H9 (cell line): ENCODE measurements around the gene MSH4. TPM values are rescaled to one million over a fixed set of nuclear protein-coding genes. Genes with fewer than 3 reads are reported as not detected.
"Not testable (repeated sequence)": the region's sequence is repeated elsewhere in the genome, so short reads cannot be mapped to it uniquely, and the experiment has no call there.

Experiments used
- DNase-seq: peaks from one replicate; pipeline ENCODE4 v3.0.0-alpha.2; 2017
- H2AFZ ChIP-seq: one replicate; pipeline ENCODE4 v1.6.1; 2013; ENCODE audit warnings: mild to moderate bottlenecking, low read length, control low read depth, moderate library complexity
- H2AK5ac ChIP-seq: 2 replicates; pipeline ENCODE4 v1.6.1; 2013; ENCODE audit warnings: low read length, control low read depth, mixed read lengths; ENCODE audit not compliant: insufficient read length
- H2BK120ac ChIP-seq: one replicate; pipeline ENCODE4 v1.6.1; 2013; ENCODE audit warnings: low read depth, mild to moderate bottlenecking, low read length, control low read depth, inconsistent platforms; ENCODE audit not compliant: poor library complexity, severe bottlenecking
- H2BK12ac ChIP-seq: 2 replicates; pipeline ENCODE4 v1.6.1; 2013; ENCODE audit warnings: low read length, control low read depth, mixed read lengths, low read depth; ENCODE audit not compliant: insufficient read length
- H2BK15ac ChIP-seq: 2 replicates; pipeline ENCODE4 v1.6.1; 2013; ENCODE audit warnings: low read depth, low read length, control low read depth
- H2BK20ac ChIP-seq: one replicate; pipeline ENCODE4 v1.6.1; 2013; ENCODE audit warnings: low read depth, mild to moderate bottlenecking, low read length, control low read depth, inconsistent platforms; ENCODE audit not compliant: poor library complexity, severe bottlenecking
- H2BK5ac ChIP-seq: 2 replicates; pipeline ENCODE4 v1.6.1; 2013; ENCODE audit warnings: low read length, control low read depth, mixed read lengths; ENCODE audit not compliant: insufficient read length
- H3K14ac ChIP-seq: 2 replicates; pipeline ENCODE4 v1.6.1; 2013; ENCODE audit warnings: low read length, control low read depth; ENCODE audit not compliant: insufficient read depth
- H3K18ac ChIP-seq: 2 replicates; pipeline ENCODE4 v1.6.1; 2013; ENCODE audit warnings: low read depth, mild to moderate bottlenecking, mixed read lengths, low read length, control low read depth; ENCODE audit not compliant: insufficient read length
- H3K23ac ChIP-seq: 2 replicates; pipeline ENCODE4 v1.6.1; 2013; ENCODE audit warnings: low read length, control low read depth, mixed read lengths, low read depth; ENCODE audit not compliant: insufficient read length
- H3K23me2 ChIP-seq: 2 replicates; pipeline ENCODE4 v1.6.1; 2013; ENCODE audit warnings: low read depth, mild to moderate bottlenecking, mixed read lengths, low read length, control low read depth; ENCODE audit not compliant: insufficient read length, poor library complexity, severe bottlenecking
- H3K27ac ChIP-seq: 2 replicates; pipeline ENCODE4 v1.5.1; 2013; ENCODE audit warnings: low read length, control low read depth, mixed read lengths, low read depth; ENCODE audit not compliant: insufficient read length
- H3K27me3 ChIP-seq: 2 replicates; pipeline ENCODE4 v1.6.1; 2013; ENCODE audit warnings: low read length, control low read depth, inconsistent platforms; ENCODE audit not compliant: insufficient read depth
- H3K4ac ChIP-seq: 2 replicates; pipeline ENCODE4 v1.6.1; 2013; ENCODE audit warnings: low read depth, mild to moderate bottlenecking, control low read depth, inconsistent platforms, low read length, moderate library complexity
- H3K4me1 ChIP-seq: 2 replicates; pipeline ENCODE4 v1.6.1; 2013; ENCODE audit warnings: low read length, control low read depth, inconsistent platforms; ENCODE audit not compliant: insufficient read depth
- H3K4me2 ChIP-seq: 2 replicates; pipeline ENCODE4 v1.6.1; 2013; ENCODE audit warnings: low read length, control low read depth, mixed read lengths; ENCODE audit not compliant: insufficient read length, insufficient read depth
- H3K56ac ChIP-seq: 2 replicates; pipeline ENCODE4 v1.6.1; 2013; ENCODE audit warnings: low read depth, mild to moderate bottlenecking, mixed read lengths, low read length, control low read depth; ENCODE audit not compliant: insufficient read length
- H3K79me1 ChIP-seq: 2 replicates; pipeline ENCODE4 v1.6.1; 2013; ENCODE audit warnings: low read depth, mild to moderate bottlenecking, moderate library complexity, low read length, control low read depth, inconsistent platforms; ENCODE audit not compliant: insufficient read depth, poor library complexity, severe bottlenecking
- H3K79me2 ChIP-seq: 2 replicates; pipeline ENCODE4 v1.6.1; 2013; ENCODE audit warnings: low read length, control low read depth, inconsistent platforms; ENCODE audit not compliant: insufficient read depth
- H3K9ac ChIP-seq: 2 replicates; pipeline ENCODE4 v1.6.1; 2013; ENCODE audit warnings: low read length, control low read depth, mixed read lengths; ENCODE audit not compliant: insufficient read length; ENCODE audit errors: extremely low read depth
- H3K9me3 ChIP-seq: one replicate; pipeline ENCODE4 v1.6.1; 2013; ENCODE audit warnings: low read depth, low read length, inconsistent platforms; ENCODE audit not compliant: control insufficient read depth
- H3T11ph ChIP-seq: one replicate; pipeline ENCODE4 v1.6.1; 2013; ENCODE audit warnings: mild to moderate bottlenecking, low read length, control low read depth, inconsistent platforms
- H4K20me1 ChIP-seq: one replicate; pipeline ENCODE4 v1.6.1; 2013; ENCODE audit not compliant: control insufficient read depth, insufficient read length, insufficient read depth
- H4K5ac ChIP-seq: 2 replicates; pipeline ENCODE4 v1.6.1; 2013; ENCODE audit warnings: low read depth, mild to moderate bottlenecking, mixed read lengths, low read length, control low read depth; ENCODE audit not compliant: insufficient read length
- H4K8ac ChIP-seq: replicated peaks from 2 replicates; pipeline ENCODE4 v1.6.1; 2013; ENCODE audit warnings: low read length, control low read depth, mixed read lengths, low read depth; ENCODE audit not compliant: insufficient read length
- H4K91ac ChIP-seq: 2 replicates; pipeline ENCODE4 v1.6.1; 2013; ENCODE audit warnings: low read depth, mild to moderate bottlenecking, moderate library complexity, mixed read lengths, low read length, control low read depth; ENCODE audit not compliant: insufficient read length
- H3K27ac Mint-ChIP-seq, 3 experiments: 2 replicates in 2 of 3; 3 replicates in 1 of 3; pipeline ENCODE4 v1.8.0; 2020 to 2021; ENCODE audit warnings: mixed read lengths in 3 of 3, mild to moderate bottlenecking in 1 of 3, moderate library complexity in 1 of 3
- H3K27me3 Mint-ChIP-seq: 2 replicates; pipeline ENCODE4 v1.8.0; 2021; ENCODE audit warnings: low read depth, mild to moderate bottlenecking, moderate library complexity, mixed read lengths
- H3K36me3 Mint-ChIP-seq, 3 experiments: 2 replicates in 2 of 3; 3 replicates in 1 of 3; pipeline ENCODE4 v1.8.0; 2020 to 2021; ENCODE audit warnings: low read depth in 3 of 3, mixed read lengths in 3 of 3; ENCODE audit not compliant: insufficient read depth in 1 of 3
- H3K4me1 Mint-ChIP-seq, 2 experiments: 2 replicates each; pipeline ENCODE4 v1.8.0; 2020; ENCODE audit warnings: mixed read lengths in 2 of 2
- H3K4me3 Mint-ChIP-seq, 2 experiments: 2 replicates in 1 of 2; 3 replicates in 1 of 2; pipeline ENCODE4 v1.8.0; 2020 to 2021; ENCODE audit warnings: mild to moderate bottlenecking in 2 of 2, mixed read lengths in 2 of 2, moderate library complexity in 1 of 2
- H3K9me3 Mint-ChIP-seq, 2 experiments: 2 replicates in 1 of 2; 3 replicates in 1 of 2; pipeline ENCODE4 v1.8.0; 2020; ENCODE audit warnings: mild to moderate bottlenecking in 2 of 2, mixed read lengths in 2 of 2, moderate library complexity in 1 of 2
- WGBS: extraction: QIAGEN DNeasy Blood & Tissue Kit; methylation state at CpG from one replicate; pipeline ENCODE4 v1.1.7; 2013; ENCODE audit warnings: missing lambda C conversion rate, low lambda C conversion rate, mixed read lengths; ENCODE audit not compliant: insufficient read length; ENCODE audit errors: extremely low coverage; 5-methylcytosine and 5-hydroxymethylcytosine counted together
- total RNA-seq: library from RNA; stranded (reverse); gene quantifications from 2 replicates; pipeline ENCODE4 v1.2.1, GENCODE V29; 2021

MSH4 gene
- total RNA-seq, 1 experiment from 2014 or later, result 0.63 TPM

DNA sequence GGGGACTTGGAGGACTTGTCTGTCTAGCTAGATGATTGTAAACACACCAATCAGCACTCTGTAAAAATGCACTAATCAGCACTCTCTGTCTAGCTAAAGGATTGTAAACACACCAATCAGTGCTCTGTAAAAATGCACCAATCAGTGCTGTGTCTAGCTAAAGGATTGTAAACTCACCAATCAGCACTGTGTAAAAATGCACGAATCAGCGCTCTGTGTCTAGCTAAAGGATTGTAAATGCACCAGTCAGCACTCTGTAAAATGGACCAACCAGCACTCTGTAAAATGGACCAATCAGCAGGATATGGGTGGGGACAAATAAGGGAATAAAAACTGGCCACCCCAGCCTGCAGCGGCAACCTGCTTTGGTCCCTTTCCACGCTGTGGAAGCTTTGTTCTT lies 38.1 kb upstream of the MSH4 start:
- H3K4me1 Mint-ChIP-seq, H3K4me1 ChIP-seq, H3K79me1 ChIP-seq, H3K4me2 ChIP-seq, H2BK5ac ChIP-seq, H3K18ac ChIP-seq, H2BK12ac ChIP-seq, H3K14ac ChIP-seq, H3K4me3 Mint-ChIP-seq, H2BK15ac ChIP-seq, H3K79me2 ChIP-seq, H4K91ac ChIP-seq, H4K20me1 ChIP-seq, H2BK120ac ChIP-seq, H2AK5ac ChIP-seq, H4K8ac ChIP-seq, H3K56ac ChIP-seq, H3K27ac ChIP-seq, H3K9me3 ChIP-seq, H3K27me3 Mint-ChIP-seq, H3K9ac ChIP-seq, H3K4ac ChIP-seq, H2BK20ac ChIP-seq, H3K23ac ChIP-seq, H4K5ac ChIP-seq, H3K27me3 ChIP-seq, H3T11ph ChIP-seq, DNase-seq, H2AFZ ChIP-seq, H3K27ac Mint-ChIP-seq, H3K23me2 ChIP-seq: not testable (repeated sequence)
- H3K9me3 Mint-ChIP-seq, result peaks cover 39 to 44% of the 10 kb centered on the region in 2 experiments
- peaks cover 46 to 60% (median 59%) of the 10 kb centered on the region in 3 experiments for H3K36me3 Mint-ChIP-seq
- WGBS, result no CpG with 5 or more reads among the region's 4 CpGs
